Mammary epithelial cell (primary cell): ENCODE data around the gene MALSU1.

ENCODE experiments used
- CTCF ChIP-seq, 2 donors: IDR thresholded peaks in 1 of 2; conservative IDR thresholded peaks in 1 of 2; 2 replicates each; pipeline ENCODE4 v1.5.1; 2011 to 2012; ENCODE audit warnings: inconsistent platforms in 2 of 2, low read length in 2 of 2, mild to moderate bottlenecking in 2 of 2, control low read depth in 1 of 2, low read depth in 1 of 2; ENCODE audit not compliant: insufficient read depth in 1 of 2; ENCODE audit errors: extremely low read depth in 1 of 2
- EZH2 ChIP-seq: IDR thresholded peaks from 2 replicates; pipeline ENCODE4 v1.6.1; 2012; ENCODE audit warnings: low read length, inconsistent platforms, borderline replicate concordance

- TF ChIP-seq CTCF (conservative IDR thresholded peaks at IDR 0.05 in 1 of 2, IDR thresholded peaks at IDR 0.05 in 1 of 2; ENCODE audit: extremely low read depth in 1 of 2, insufficient read depth in 1 of 2, low read depth in 1 of 2, low read length in 2 of 2) (no peak), EZH2 (no peak)
Measured at GRCh38 chr7:23336799-23337283, 37.7 kb downstream of the MALSU1 start.
